Hematopoietic multipotent progenitor cell treated with erythropoietin and hydrocortisone succinate and interleukin-3 and kit ligand, for 8 days (in vitro differentiated cells): ENCODE measurements around the gene EPHB1.

Source experiments
- DNase-seq: peaks from one replicate; pipeline ENCODE4 v3.0.0-alpha.2; 2015

EPHB1 gene

GRCh38 chr3:134852893-134853351 is 57.9 kb downstream of the EPHB1 start:
- no peak for DNase-seq

DNA sequence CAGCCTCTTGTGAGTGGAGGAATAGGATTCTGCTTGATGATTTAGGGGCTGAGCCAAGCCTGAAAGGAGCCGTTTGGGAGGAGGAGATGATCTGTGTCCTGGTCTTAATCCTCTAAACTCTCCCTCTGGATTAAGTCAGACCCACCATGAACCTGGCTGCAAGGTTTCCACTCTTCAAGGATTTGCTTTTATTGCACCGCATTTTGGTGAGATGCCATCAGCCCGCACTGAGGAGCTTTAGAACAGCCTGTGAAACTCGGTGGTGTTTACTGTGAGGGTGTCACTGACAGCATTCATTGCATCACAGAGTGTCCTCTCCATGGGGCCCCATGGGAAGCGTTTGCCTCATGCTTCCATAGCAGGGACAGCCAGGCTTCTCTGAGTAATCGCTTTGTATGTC is 59.2 kb downstream of the EPHB1 start:
- no peak for DNase-seq

GRCh38 chr3:134857356-134857755 is 62.3 kb downstream of the EPHB1 start:
- DNase-seq = no peak

DNA sequence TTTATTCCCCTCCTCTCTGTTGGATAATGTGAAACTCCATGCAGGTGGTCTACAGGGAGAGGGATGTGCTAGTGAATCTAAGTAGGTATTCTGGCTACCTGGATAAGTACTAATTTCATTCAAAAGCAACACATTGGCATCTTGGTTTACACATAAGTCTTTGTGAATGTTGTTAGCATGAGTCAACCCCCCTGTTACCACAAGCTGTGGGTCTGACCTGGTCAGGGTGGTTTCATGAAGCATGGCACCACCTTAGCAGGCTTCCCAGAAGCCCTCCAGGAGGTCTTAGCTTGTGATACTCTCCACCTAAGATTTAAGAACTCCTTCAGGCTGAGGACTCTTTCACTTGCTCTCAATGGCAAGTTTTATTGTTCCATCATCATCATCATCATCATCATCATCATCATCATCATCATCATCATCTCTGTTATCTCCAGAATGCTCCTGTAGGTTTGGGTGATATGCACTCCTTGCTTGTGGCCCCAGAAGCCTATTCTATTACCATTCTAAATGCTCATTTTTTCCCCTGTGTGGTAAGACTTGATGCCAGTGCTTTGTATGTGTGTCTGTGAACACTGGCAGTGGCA is 62.8 kb downstream of the EPHB1 start:
- no peak for DNase-seq

DNA sequence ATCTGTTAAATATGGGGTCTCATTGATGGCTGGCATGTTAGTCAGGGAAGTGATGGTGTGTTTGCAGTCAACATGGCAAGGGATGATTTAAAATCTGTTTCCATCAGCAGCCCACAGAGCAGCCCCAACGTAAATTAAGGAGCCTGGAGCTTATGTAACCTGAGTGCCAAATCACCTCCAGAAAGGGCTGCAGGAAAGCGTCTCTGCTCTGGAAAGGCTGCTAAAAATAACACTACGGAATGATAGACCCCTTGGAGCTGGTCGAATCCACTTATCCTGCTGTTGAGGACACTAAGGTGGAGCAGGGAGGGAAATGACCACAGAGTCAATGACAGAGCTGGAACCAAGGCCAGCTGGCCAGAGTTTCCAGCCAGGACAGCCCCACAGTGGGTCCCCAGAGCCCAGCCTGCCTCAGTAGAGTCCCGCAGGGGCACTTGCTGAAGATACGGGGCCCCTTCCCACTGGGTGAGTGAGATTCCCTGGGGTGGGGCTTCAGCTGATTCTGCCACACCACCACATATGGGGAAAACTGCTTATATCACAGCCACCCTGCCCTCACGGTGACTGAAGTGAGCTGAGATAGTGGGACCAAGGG is 63.5 kb downstream of the EPHB1 start:
- DNase-seq = no peak

- DNase-seq = no peak
Observed at GRCh38 chr3:134859341-134859740, 64.3 kb downstream of the EPHB1 start.

DNA sequence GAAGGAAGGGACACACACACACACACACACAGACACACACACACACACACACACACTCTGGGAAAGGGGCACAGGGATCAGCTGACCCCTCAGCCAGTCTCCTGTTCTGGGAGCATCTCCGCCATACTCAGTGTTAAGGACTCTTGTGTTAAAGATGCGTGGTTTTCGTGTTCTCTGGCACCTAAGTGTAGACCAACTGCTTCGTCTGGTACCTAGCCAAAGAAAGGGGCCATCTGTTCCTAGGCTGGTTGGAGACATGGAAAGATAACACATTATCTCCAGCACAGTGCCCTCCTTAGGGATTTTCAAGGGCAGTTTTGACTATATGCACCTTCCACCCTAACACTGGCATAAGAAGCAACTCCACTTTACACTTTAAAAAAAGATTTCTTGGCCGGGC is 65.1 kb downstream of the EPHB1 start:
- no peak for DNase-seq

- DNase-seq = no peak
Observed at GRCh38 chr3:134863915-134864314, 68.9 kb downstream of the EPHB1 start.

DNA sequence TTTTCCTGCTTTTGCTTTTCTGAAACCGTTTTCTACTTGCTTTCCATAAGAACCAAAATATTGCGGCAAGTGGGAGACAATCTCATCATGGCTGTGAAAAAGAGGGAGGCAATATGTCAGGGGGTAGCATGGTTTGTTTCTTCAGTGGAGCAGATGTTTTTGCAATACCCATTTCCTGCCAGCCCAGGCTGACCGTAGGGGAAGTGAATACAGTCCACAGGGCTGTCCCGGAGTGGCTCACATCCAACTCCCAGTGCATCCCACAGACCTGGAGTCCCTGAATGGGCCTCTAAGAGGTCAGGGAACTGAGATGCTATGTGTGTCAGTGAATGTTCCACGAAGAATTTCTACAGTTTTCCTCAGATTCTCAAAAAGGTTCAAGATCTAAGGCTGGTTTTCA is 69.6 kb downstream of the EPHB1 start:
- DNase-seq = no peak

GRCh38 chr3:134867277-134867676 is 72.2 kb downstream of the EPHB1 start:
- no peak for DNase-seq

- no peak for DNase-seq
Observed at GRCh38 chr3:134869153-134869726, 74.2 kb downstream of the EPHB1 start.

- no peak for DNase-seq
Observed at GRCh38 chr3:134871818-134872217, 76.8 kb downstream of the EPHB1 start.

- DNase-seq = no peak
Observed at GRCh38 chr3:134872440-134873388, 77.7 kb downstream of the EPHB1 start.

DNA sequence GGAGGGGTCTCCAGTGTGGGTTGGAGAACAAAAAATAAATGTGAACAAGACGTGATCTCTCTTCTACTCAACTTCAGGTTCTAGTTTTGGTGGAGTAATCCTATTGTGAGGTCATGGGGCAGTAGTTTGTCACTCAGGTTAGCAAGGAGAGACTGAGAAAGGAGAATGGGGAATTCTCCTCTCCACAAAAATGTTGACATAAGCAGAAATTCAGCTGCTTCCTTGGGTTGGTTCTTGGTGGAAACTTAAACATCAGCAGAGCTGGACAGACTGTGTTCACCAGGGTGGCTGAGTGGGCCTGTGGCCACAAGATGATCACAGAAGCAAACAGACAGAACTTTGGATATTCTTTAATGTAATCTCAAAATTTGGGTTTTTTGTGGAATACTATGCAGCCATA is 78.7 kb downstream of the EPHB1 start:
- no peak for DNase-seq

DNA sequence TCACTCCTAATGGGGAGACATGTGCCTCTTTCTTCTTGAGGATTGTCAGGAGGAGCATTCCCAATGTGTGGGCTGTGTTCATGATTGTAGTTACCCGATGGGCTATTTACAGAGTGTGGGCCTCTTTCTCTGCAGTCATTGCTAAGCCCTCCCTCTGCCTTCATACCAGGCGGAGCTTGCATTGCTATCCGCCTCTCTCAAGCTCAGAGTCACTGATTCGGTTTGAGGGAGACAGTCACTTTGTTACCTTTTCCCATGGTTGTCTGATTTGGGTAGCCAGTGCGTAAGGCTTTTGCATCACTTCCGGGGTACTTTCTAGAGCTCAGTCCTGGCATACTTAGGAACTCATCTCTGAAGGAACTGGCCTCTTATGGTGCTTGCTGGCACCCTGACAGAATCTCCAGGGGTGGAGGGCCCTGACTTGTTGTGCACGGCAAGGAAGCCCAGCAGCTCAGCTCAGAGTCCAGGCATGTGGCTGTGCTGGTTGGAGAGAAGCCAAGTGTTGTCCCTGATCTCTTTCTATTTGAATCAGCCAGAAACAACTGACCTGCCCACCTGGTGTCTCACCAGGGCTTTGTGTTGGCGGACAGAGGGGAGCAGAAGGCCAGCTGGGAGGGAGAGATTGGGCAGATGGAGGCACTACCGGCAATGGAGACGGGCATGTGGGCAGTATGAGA is 79.8 kb downstream of the EPHB1 start:
- DNase-seq = no peak

DNA sequence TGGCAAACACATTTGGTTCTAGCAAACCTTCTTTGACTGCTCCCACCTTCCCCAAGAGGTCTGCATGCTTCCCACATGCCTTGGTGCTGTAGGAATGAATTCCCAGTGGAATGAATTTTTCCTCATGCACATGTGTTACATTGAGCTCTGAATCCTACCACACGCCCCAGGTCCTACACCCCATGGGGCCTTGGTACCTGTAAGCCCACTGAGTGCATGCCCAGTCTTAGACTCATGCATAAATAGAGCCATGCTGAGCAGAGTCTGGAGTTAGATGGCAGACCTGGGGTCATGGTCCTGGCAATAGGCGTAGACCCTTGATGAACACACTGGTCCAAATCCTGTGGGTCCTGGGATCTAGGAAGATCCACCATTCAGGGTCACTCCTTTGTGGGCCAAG is 81.8 kb downstream of the EPHB1 start:
- DNase-seq = no peak

GRCh38 chr3:134877788-134878187 is 82.7 kb downstream of the EPHB1 start:
- DNase-seq = no peak

DNA sequence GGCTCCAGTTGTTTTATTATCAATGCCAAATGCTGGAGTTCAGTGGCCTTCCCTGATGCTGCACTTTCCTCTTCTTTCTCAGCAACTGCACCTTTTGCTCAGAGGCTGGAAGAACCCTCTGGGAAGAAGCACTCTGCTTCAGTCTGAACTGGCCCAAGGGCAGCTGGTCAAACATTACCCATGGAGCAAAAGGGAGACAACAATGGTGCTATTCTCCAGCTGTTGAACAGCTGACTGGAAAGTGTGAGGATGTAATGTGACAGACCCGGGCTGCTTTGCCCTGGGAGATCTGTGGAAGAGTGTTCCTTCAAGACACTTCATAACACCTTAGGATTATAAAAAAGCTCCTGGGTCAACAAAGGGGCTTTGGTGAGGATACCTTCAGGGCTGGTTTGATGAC is 84.9 kb downstream of the EPHB1 start:
- DNase-seq = no peak

- DNase-seq = no peak
Observed at GRCh38 chr3:134880431-134880830, 85.4 kb downstream of the EPHB1 start.

DNA sequence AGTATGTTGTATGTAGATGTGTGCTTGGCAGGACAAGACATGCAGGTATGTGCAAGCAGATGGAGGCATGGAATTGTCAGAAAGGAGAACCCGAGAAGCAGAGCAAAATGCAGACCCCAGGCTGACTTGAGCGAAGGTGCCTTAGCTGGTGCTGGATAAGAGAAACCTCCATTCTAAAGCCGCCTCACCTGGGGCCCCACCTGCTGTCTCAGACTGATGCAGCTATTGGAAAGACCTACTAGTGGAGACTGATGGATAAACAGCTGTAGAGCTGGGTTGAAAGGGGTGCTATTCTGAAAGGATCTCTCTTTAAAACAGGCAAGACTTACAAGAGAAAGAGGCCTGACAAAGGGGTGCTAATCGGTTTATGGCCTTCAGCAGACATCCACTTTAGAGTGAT is 86.2 kb downstream of the EPHB1 start:
- DNase-seq = no peak

DNA sequence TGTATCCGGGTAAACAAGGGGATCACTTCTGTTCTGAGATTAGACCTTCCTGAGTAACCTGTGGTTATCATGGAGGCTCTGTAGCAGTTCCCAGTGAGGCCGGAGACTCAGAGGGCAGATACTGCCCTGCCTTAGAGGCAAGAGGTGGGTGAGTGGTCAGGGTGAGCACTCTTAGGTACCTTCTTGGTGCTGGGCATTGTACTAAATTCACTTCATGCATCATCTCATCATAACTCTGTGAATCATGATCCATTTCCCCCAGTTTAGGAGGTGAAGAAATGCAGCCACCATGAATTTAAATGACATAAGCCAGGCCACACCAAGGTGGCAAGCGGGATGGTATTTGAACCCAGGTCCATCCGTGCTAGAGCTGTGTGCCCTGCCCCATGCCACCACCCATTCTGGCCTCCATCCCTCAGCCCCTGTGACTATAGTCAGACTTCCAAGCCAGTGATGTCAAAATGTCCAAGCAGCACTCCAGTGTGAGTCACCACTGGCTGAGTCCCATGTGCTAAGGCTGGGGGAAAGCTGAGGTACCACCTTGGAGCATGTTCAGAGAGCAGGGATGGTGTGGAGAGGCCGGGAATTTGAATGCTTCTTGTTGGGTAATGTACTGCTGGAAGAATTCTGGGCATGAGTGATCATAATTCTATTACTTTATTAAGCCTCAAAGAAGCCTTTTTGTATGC is 88.8 kb downstream of the EPHB1 start:
- no peak for DNase-seq

DNA sequence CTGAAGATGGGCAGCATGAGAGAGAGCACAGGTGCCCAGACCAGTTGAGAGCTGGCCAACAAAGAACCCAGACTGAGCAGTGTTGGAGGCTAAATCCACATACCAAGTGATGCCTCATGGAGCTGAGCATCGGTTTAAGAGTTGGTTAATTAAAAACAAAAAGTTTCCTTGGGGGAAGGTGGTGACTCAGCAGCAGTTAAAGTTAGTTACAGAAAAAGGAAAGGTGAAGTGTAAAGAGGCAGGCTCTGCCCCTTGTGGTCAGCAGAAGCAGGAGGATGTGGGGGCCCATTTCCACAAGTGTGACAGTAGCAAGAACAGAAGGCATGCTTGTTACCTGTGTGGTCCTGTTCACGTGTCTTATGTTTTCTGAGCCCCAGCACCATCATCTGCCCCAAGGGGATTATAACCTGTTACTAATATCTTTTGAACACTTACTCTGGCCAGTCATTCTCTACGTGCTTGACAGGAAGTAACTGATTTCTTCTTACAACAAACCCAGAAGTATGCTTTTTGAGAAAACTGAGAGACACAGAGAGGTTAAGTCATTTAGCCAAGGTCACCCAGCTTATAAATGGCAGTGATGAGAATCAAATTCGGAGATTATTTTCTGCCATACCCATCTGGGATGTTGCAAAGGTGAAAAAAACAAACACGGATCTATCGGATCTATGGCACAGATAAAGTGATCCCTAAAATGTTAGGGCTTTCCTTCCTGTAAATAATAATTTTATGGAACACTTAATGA is 91.0 kb downstream of the EPHB1 start:
- DNase-seq = no peak
